NOMO-1 treated with dmso at 0.1 percent for 144 hours (cell line): ENCODE results near the gene CASP12.

ENCODE experiments used
- DNase-seq: peaks from one replicate; lab custom pipeline; 2025; ENCODE audit not compliant: unreplicated experiment; lab: John Stamatoyannopoulos, UW

The CASP12 gene

DNA sequence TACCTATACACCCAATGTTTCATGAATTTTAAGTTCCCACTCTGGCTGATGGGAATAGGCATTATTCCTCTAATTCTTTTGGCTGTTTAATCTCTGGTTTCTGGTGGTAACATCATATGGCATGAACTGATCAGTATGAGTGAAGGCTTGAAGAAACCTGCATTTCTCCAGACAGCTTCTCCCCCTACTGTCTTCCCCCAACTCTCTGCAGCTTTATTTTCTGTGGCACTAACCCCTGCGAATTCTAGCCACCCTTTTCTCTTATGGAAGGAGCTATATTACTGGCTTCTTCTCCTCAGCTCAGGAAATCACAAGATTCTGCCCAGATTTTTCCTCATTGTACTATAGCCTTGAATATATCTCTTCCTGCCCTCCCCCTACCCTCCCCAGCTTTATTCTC is 57.1 kb downstream of the CASP12 start:
- no peak for DNase-seq

GRCh38 chr11:104837969-104838639 is 60.2 kb downstream of the CASP12 start:
- DNase-seq, result no peak

DNA sequence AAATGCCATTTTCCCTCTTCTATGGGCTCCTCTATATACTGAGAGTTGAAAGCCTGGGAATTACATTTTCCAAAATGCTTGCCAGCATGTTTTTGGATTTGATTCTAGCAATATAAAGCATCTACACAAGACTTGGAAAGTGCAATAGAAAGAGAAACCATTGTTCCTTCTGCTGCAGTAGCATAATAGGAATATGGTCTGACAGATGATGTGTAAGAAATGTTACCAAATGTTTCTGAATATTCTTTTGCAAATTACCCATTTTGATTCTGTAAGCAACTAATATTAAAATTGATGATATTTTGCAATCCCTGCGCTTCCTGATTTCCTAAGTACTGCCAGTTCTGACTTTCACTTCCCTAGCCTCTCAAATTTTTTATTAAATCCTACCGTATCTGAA is 61.6 kb downstream of the CASP12 start:
- peak; percentile 74 for DNase-seq
